PC-3 (cell line): Measurements from ENCODE around the gene NREP.

ENCODE experiments used
- CTCF ChIP-seq: fragments of 300-600 bp; sonication (generic); conservative IDR thresholded peaks from 2 replicates; pipeline ENCODE4 v1.5.1; 2017; ENCODE audit warnings: antibody characterized with exemption, low read depth, mild to moderate bottlenecking, low read length
- EZH2 ChIP-seq: fragments of 300-600 bp; sonication (generic); IDR thresholded peaks from one replicate; pipeline ENCODE4 v1.6.1; 2017; ENCODE audit warnings: antibody characterized with exemption, mild to moderate bottlenecking, low read length; ENCODE audit not compliant: unreplicated experiment

DNA sequence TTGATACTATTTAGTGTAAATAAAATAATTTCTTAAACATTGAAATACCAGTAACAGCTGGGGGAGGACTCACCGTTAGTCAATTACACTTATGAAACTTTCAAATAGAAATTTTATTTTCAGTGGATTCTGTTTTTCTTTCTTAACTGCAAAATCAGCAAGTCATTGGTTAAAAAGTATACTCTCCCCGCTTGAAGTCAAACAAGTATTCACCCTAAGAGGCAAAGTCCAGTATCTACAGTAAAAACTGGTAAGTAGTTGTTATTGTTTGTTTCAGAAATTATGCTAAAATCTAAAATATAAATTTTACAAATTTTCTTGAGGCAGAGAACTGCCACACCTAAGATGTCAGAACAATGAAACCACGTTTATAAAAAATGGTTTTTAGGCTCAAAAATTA is 22.4 kb downstream of the NREP start:
- TF ChIP-seq CTCF: no peak
- no peak for TF ChIP-seq EZH2
